ENCODE measurements around the gene ANKDD1B. TPM values are rescaled to one million over a fixed set of nuclear protein-coding genes. Genes with fewer than 3 reads are reported as not detected.

ANKDD1B gene
- total and polyA plus RNA-seq, 2 of the 13 experiments (the other 11 are each of a cell fraction or from before 2014, with no cell fraction given): 0.12 to 0.27 TPM

DNA sequence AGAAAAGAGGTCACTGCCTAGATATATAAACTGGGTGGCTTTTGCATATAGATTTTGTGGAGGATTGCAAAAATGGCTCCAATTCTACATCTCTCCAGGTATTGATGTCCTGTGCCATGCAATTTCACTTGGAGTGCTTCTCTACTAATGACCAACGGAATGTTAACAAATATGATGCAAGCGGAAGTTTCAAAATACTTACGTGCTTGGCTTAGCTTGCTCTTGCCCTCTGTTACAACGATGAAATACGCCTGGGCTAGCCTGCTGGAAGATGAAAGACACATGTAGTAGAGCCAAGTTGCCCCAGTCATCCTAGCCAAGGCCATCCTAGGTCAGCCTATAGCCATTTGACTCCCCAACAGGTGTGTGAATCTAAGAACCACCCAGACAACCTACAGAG lies 109.6 kb downstream of the ANKDD1B start (continued):
- TF ChIP-seq NR2C2 (CRISPR knock-in tag; IDR thresholded peaks at IDR 0.05; ENCODE audit: borderline replicate concordance): 0 out of 2 replicates have a peak, but pooled peaks have one; percentile 16
- no peak for TF ChIP-seq ZSCAN25 (CRISPR knock-in tag; IDR thresholded peaks at IDR 0.05)
- TF ChIP-seq HIVEP1 (CRISPR knock-in tag; IDR thresholded peaks at IDR 0.05): no peak
- no peak for TF ChIP-seq ZNF354B (CRISPR knock-in tag; IDR thresholded peaks at IDR 0.05)
- TF ChIP-seq, protein P1, sequence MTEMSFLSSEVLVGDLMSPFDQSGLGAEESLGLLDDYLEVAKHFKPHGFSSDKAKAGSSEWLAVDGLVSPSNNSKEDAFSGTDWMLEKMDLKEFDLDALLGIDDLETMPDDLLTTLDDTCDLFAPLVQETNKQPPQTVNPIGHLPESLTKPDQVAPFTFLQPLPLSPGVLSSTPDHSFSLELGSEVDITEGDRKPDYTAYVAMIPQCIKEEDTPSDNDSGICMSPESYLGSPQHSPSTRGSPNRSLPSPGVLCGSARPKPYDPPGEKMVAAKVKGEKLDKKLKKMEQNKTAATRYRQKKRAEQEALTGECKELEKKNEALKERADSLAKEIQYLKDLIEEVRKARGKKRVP (CRISPR knock-in tag; IDR thresholded peaks at IDR 0.05): peak in 1 of 2 experiments; percentile 98; a peak in 2 of 4 replicates
- TF ChIP-seq, protein P2, sequence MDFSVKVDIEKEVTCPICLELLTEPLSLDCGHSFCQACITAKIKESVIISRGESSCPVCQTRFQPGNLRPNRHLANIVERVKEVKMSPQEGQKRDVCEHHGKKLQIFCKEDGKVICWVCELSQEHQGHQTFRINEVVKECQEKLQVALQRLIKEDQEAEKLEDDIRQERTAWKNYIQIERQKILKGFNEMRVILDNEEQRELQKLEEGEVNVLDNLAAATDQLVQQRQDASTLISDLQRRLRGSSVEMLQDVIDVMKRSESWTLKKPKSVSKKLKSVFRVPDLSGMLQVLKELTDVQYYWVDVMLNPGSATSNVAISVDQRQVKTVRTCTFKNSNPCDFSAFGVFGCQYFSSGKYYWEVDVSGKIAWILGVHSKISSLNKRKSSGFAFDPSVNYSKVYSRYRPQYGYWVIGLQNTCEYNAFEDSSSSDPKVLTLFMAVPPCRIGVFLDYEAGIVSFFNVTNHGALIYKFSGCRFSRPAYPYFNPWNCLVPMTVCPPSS (IDR thresholded peaks at IDR 0.05): no peak
- TF ChIP-seq, protein P3, sequence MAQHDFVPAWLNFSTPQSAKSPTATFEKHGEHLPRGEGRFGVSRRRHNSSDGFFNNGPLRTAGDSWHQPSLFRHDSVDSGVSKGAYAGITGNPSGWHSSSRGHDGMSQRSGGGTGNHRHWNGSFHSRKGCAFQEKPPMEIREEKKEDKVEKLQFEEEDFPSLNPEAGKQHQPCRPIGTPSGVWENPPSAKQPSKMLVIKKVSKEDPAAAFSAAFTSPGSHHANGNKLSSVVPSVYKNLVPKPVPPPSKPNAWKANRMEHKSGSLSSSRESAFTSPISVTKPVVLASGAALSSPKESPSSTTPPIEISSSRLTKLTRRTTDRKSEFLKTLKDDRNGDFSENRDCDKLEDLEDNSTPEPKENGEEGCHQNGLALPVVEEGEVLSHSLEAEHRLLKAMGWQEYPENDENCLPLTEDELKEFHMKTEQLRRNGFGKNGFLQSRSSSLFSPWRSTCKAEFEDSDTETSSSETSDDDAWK (CRISPR knock-in tag; IDR thresholded peaks at IDR 0.05): no peak
- TF ChIP-seq PHF20 (CRISPR knock-in tag; IDR thresholded peaks at IDR 0.05): no peak
- TF ChIP-seq RFX5 (IDR thresholded peaks at IDR 0.05; ENCODE audit: low read depth, low read length): no peak
- TF ChIP-seq JUND (CRISPR knock-in tag; IDR thresholded peaks at IDR 0.05): no peak
- no peak for TF ChIP-seq ZNF615 (CRISPR knock-in tag; IDR thresholded peaks at IDR 0.05; ENCODE audit: borderline replicate concordance)
- TF ChIP-seq ZNF337 (CRISPR knock-in tag; IDR thresholded peaks at IDR 0.05; ENCODE audit: borderline replicate concordance, low read depth): no peak
- 0 out of 2 replicates have a peak, but pooled peaks have one; percentile 45 for TF ChIP-seq HMG20A (CRISPR knock-in tag; IDR thresholded peaks at IDR 0.05; ENCODE audit: borderline replicate concordance)
- TF ChIP-seq YY1 (IDR thresholded peaks at IDR 0.05; ENCODE audit: insufficient read depth, insufficient replicate concordance, low read depth, low read length): no peak
- TF ChIP-seq, protein P4, sequence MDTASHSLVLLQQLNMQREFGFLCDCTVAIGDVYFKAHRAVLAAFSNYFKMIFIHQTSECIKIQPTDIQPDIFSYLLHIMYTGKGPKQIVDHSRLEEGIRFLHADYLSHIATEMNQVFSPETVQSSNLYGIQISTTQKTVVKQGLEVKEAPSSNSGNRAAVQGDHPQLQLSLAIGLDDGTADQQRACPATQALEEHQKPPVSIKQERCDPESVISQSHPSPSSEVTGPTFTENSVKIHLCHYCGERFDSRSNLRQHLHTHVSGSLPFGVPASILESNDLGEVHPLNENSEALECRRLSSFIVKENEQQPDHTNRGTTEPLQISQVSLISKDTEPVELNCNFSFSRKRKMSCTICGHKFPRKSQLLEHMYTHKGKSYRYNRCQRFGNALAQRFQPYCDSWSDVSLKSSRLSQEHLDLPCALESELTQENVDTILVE (CRISPR knock-in tag; IDR thresholded peaks at IDR 0.05): peak; percentile 77; the same call in 1 of the 2 replicates
- TF ChIP-seq, protein P5, sequence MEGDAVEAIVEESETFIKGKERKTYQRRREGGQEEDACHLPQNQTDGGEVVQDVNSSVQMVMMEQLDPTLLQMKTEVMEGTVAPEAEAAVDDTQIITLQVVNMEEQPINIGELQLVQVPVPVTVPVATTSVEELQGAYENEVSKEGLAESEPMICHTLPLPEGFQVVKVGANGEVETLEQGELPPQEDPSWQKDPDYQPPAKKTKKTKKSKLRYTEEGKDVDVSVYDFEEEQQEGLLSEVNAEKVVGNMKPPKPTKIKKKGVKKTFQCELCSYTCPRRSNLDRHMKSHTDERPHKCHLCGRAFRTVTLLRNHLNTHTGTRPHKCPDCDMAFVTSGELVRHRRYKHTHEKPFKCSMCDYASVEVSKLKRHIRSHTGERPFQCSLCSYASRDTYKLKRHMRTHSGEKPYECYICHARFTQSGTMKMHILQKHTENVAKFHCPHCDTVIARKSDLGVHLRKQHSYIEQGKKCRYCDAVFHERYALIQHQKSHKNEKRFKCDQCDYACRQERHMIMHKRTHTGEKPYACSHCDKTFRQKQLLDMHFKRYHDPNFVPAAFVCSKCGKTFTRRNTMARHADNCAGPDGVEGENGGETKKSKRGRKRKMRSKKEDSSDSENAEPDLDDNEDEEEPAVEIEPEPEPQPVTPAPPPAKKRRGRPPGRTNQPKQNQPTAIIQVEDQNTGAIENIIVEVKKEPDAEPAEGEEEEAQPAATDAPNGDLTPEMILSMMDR (CRISPR knock-in tag; IDR thresholded peaks at IDR 0.05): no peak
- no peak for TF ChIP-seq U2AF2 (IDR thresholded peaks at IDR 0.05; ENCODE audit: low read depth, low read length)
- TF ChIP-seq FOXC1 (CRISPR knock-in tag; IDR thresholded peaks at IDR 0.05; ENCODE audit: borderline replicate concordance): no peak
- no peak for TF ChIP-seq ZBTB42 (CRISPR knock-in tag; IDR thresholded peaks at IDR 0.05)
- TF ChIP-seq, protein P6, sequence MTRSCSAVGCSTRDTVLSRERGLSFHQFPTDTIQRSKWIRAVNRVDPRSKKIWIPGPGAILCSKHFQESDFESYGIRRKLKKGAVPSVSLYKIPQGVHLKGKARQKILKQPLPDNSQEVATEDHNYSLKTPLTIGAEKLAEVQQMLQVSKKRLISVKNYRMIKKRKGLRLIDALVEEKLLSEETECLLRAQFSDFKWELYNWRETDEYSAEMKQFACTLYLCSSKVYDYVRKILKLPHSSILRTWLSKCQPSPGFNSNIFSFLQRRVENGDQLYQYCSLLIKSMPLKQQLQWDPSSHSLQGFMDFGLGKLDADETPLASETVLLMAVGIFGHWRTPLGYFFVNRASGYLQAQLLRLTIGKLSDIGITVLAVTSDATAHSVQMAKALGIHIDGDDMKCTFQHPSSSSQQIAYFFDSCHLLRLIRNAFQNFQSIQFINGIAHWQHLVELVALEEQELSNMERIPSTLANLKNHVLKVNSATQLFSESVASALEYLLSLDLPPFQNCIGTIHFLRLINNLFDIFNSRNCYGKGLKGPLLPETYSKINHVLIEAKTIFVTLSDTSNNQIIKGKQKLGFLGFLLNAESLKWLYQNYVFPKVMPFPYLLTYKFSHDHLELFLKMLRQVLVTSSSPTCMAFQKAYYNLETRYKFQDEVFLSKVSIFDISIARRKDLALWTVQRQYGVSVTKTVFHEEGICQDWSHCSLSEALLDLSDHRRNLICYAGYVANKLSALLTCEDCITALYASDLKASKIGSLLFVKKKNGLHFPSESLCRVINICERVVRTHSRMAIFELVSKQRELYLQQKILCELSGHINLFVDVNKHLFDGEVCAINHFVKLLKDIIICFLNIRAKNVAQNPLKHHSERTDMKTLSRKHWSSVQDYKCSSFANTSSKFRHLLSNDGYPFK (CRISPR knock-in tag; IDR thresholded peaks at IDR 0.05; ENCODE audit: borderline replicate concordance): no peak
